Small intestine (tissue), 7 donors: Measurements from ENCODE around the gene LAMA5. TPM values are rescaled to one million over a fixed set of nuclear protein-coding genes. Genes with fewer than 3 reads are reported as not detected.

Experiments
- DNase-seq, 2 donors: peaks; one replicate each; pipeline versions ENCODE4 v3.0.0 to v3.0.0-alpha.2; 2013
- FAIRE-seq: peaks from 2 replicates; lab custom pipeline; 2012; peaks lifted over from hg19 to GRCh38; lab: Jason Lieb, UNC
- H3K27ac ChIP-seq, 3 donors: one replicate each; pipeline ENCODE4 v1.5.1; 2013; ENCODE audit warnings: low read length in 2 of 3, mild to moderate bottlenecking in 2 of 3, control low read depth in 1 of 3, inconsistent platforms in 1 of 3, low read depth in 1 of 3, moderate library complexity in 1 of 3
- H3K27me3 ChIP-seq, 3 donors: one replicate each; pipeline ENCODE4 v1.6.1; 2013; ENCODE audit warnings: low read length in 3 of 3, inconsistent platforms in 1 of 3; ENCODE audit not compliant: control insufficient read depth in 3 of 3, insufficient read depth in 3 of 3
- H3K36me3 ChIP-seq, 3 donors: one replicate each; pipeline ENCODE4 v1.6.1; 2013; ENCODE audit warnings: low read length in 3 of 3, inconsistent platforms in 1 of 3, low read depth in 1 of 3, mild to moderate bottlenecking in 1 of 3, moderate library complexity in 1 of 3; ENCODE audit not compliant: control insufficient read depth in 3 of 3, insufficient read depth in 2 of 3
- H3K4me1 ChIP-seq, 3 donors: one replicate each; pipeline ENCODE4 v1.6.1; 2013; ENCODE audit warnings: low read length in 2 of 3, inconsistent platforms in 1 of 3, low read depth in 1 of 3, mild to moderate bottlenecking in 1 of 3, moderate library complexity in 1 of 3; ENCODE audit not compliant: control insufficient read depth in 3 of 3, insufficient read depth in 2 of 3
- H3K4me3 ChIP-seq, 3 donors: one replicate each; pipeline ENCODE4 v1.5.1; 2013; ENCODE audit warnings: low read length in 3 of 3, control low read depth in 1 of 3, inconsistent platforms in 1 of 3, low read depth in 1 of 3, mild to moderate bottlenecking in 1 of 3, moderate library complexity in 1 of 3
- H3K9me3 ChIP-seq, 2 donors: one replicate each; pipeline ENCODE4 v1.6.1; 2013; ENCODE audit warnings: low read depth in 1 of 2, low read length in 1 of 2; ENCODE audit not compliant: control insufficient read depth in 2 of 2, insufficient read depth in 1 of 2
- WGBS, 3 donors: extraction: QIAGEN DNeasy Blood & Tissue Kit; methylation state at CpG; one replicate each; pipeline ENCODE4 v1.1.7; 2013; 5-methylcytosine and 5-hydroxymethylcytosine counted together
- polyA plus RNA-seq, 4 donors: library from polyadenylated mRNA; stranded (reverse) in 3 of 4; unstranded in 1 of 4; fragments of 200-250 nt in 3 of 4; fragments of 120-200 nt in 1 of 4; gene quantifications; one replicate each; pipeline versions ENCODE4 v1.2.1 to v1.2.3, GENCODE V29; 2013
- donor health status: healthy with polysubstance abuse.
- donor health status: control.
- donor health status: control.
- donor health status: Bipolar disorder and iron deficiency.
- donor health status: healthy.

LAMA5 gene
- polyA plus RNA-seq, 4 donors = 1.3 to 62.8 (median 23.0) TPM

GRCh38 chr20:62308102-62308822, 58.9 kb downstream of the LAMA5 start:
- no peak overlapping the region for H3K27ac ChIP-seq
- H3K9me3 ChIP-seq = no peaks in the 10 kb centered on the region
- H3K36me3 ChIP-seq = peaks cover 13 to 90% (median 15%) of the 10 kb centered on the region in 3 donors
- DNase-seq = no peak
- FAIRE-seq = no peak
- H3K4me3 ChIP-seq = no peak overlapping the region
- peaks cover 2 to 12% (median 10%) of the 10 kb centered on the region in 3 donors for H3K4me1 ChIP-seq
- H3K27me3 ChIP-seq = no peaks in the 10 kb centered on the region
- 85 to 88% (median 87%) methylated on average over 29 of the region's 29 CpGs for WGBS, 3 donors

DNA sequence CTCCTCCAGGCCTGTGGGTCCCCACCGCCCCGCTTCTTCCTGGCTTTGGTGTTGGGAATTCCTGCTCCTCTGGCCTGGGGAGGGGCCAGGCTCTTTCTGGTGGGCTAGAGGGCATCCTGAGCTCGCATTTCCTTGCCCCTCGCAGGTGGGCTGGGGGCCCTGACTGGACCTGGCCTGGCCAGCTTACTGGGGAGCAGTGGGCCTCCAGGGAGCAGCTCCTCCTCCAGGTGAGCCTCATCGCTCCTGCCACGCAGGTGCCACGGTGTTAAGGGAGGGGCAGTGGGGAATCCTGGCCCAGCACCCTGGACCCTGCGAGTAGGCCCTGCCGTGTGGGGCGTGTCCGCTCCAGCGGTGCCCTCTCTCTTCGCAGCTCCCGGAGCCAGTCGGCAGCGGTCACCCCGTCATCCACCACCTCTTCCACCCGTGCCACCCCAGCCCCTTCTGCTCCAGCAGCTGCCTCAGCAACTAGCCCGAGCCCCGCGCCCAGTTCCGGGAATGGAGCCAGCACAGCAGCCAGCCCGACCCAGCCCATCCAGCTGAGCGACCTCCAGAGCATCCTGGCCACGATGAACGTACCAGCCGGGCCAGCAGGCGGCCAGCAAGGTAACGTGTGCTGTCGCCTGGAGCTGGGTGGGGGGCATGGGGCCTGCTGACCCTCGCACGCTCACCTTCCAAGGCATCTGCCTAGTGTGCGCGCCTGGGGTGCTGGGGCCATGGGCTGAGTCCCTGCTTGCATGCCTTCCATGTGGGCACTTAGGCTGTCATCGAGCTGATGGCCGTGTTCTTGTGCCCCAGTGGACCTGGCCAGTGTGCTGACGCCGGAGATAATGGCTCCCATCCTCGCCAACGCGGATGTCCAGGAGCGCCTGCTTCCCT, 59.6 kb downstream of the LAMA5 start:
- DNase-seq (no peak), FAIRE-seq (no peak)
- WGBS, 3 donors = 79 to 83% (median 80%) methylated on average over 34 to 42 of the region's 42 CpGs
- H3K4me1 ChIP-seq = peaks cover 2 to 12% (median 10%) of the 10 kb centered on the region in 3 donors
- H3K27me3 ChIP-seq = no peaks in the 10 kb centered on the region
- H3K27ac ChIP-seq = no peak overlapping the region
- peaks cover 13 to 82% (median 15%) of the 10 kb centered on the region in 3 donors for H3K36me3 ChIP-seq
- H3K9me3 ChIP-seq = no peaks in the 10 kb centered on the region
- no peak overlapping the region for H3K4me3 ChIP-seq

- no peak overlapping the region for H3K4me3 ChIP-seq
- no peak overlapping the region for H3K27ac ChIP-seq
- peaks cover 13 to 74% (median 15%) of the 10 kb centered on the region in 3 donors for H3K36me3 ChIP-seq
- H3K4me1 ChIP-seq = peaks cover 2 to 12% (median 10%) of the 10 kb centered on the region in 3 donors
- 92 to 94% (median 93%) methylated on average over 27 of the region's 27 CpGs for WGBS, 3 donors
- no peaks in the 10 kb centered on the region for H3K9me3 ChIP-seq
- DNase-seq = no peak
- no peak for FAIRE-seq
- no peaks in the 10 kb centered on the region for H3K27me3 ChIP-seq
Measured at GRCh38 chr20:62306414-62307187, 60.5 kb downstream of the LAMA5 start.

DNA sequence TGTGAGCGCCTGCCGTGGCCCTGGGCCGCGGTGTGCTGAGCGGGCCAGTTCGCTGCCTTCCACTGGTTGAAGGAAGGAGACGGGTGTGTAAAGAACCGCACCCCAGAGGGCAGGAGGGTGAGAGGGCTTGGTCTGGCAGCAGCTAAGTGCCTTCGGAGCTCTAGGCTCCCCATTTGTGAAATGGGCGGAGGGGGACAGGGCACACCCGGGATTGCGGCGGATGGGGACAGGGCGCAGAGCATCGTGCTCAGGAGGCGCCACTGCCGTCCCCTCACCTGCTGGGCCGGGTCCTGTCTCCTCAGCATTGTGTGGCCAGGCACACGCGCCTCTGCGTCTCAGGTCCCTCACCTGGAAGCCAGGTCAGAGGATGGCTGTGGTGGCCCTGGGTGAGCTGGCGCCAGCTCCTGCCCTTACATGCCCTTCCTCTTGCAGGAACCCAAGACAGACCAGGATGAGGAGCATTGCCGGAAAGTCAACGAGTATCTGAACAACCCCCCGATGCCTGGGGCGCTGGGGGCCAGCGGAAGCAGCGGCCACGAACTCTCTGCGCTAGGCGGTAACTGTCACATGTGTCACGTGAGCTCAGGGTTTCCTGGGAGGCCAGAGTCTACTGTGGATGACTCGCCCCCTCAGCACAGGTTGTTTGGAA, 61.2 kb downstream of the LAMA5 start:
- FAIRE-seq = no peak
- Histone ChIP-seq H3K27ac (no peak overlapping the region), H3K4me1 (peaks cover 2 to 12% (median 10%) of the 10 kb centered on the region in 3 donors), H3K4me3 (no peak overlapping the region), H3K36me3 (peaks cover 9 to 70% (median 15%) of the 10 kb centered on the region in 3 donors), H3K9me3 (no peaks in the 10 kb centered on the region), H3K27me3 (no peaks in the 10 kb centered on the region)
- 81 to 88% (median 87%) methylated on average over 33 of the region's 33 CpGs for WGBS, 3 donors
- DNase-seq = peak in 1 of 2 donors; percentile 8

DNA sequence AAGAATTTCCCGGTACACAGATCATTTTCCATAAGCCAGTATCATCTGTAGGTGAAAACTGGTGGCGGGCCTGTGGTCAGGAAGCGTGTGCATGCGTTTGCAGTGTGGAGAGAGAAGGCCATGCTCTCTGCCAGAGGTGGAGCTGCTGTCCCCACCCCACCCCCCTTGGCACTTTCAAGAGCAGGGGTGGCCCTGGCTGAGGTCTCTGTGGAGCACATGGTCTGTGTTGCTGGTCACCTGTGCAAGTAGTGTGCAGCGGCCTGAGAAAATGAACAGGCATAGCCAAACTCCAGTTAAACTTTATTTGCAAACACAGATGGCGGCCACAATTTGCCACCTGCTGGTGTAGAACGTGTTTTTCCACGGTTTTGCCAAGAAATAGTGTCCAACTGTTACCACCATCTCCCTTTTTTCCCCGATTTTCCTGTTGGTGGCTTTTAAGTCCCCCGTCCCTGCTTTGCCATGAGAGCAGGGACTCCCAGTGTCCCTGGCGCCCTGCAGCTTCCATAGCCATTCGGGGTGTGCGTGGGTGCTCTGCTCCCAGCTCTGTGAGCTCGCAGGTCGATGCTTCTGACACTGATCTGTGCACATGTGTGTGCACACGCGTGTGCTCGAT, 61.9 kb downstream of the LAMA5 start:
- peaks cover 9 to 65% (median 15%) of the 10 kb centered on the region in 3 donors for H3K36me3 ChIP-seq
- no peak overlapping the region for H3K27ac ChIP-seq
- DNase-seq (no peak), FAIRE-seq (no peak)
- H3K4me3 ChIP-seq = no peak overlapping the region
- no peaks in the 10 kb centered on the region for H3K27me3 ChIP-seq
- no peaks in the 10 kb centered on the region for H3K9me3 ChIP-seq
- WGBS, 3 donors = 79 to 81% (median 81%) methylated on average over 18 of the region's 18 CpGs
- H3K4me1 ChIP-seq = peaks cover 2 to 12% (median 10%) of the 10 kb centered on the region in 3 donors

GRCh38 chr20:62304331-62305148, 62.6 kb downstream of the LAMA5 start:
- WGBS, 3 donors = 42 to 70% (median 51%) methylated on average over 29 of the region's 29 CpGs
- peak overlapping the region in 1 of 3 donors; percentile 4 for H3K27ac ChIP-seq
- H3K9me3 ChIP-seq = no peaks in the 10 kb centered on the region
- H3K36me3 ChIP-seq = peaks cover 9 to 62% (median 15%) of the 10 kb centered on the region in 3 donors
- DNase-seq = peak in 1 of 2 donors; percentile 16
- H3K4me3 ChIP-seq = peak overlapping the region; percentile 77 to 90 (median 82)
- H3K4me1 ChIP-seq = peaks cover 2 to 12% (median 10%) of the 10 kb centered on the region in 3 donors
- FAIRE-seq = no peak
- H3K27me3 ChIP-seq = no peaks in the 10 kb centered on the region
